G401 (cell line): ENCODE results near the gene DLEC1. TPM values are rescaled to one million over a fixed set of nuclear protein-coding genes. Genes with fewer than 3 reads are reported as not detected.

Source experiments
- DNase-seq: peaks from one replicate; pipeline ENCODE4 v3.0.0-alpha.2; 2015; ENCODE audit warnings: low spot score
- in situ Hi-C: cut with HindIII; loops from 2 replicates; pipeline ENCODE4 v1.10.0; 2016; ENCODE audit warnings: low sequenced_read_pairs, mixed read lengths
- total RNA-seq: library from RNA; depleted of rRNA; stranded (reverse); fragments of >200 nt; shearing (Covaris generic); gene quantifications from 2 replicates; pipeline ENCODE4 v1.2.3, GENCODE V29; 2014

The DLEC1 gene
- total RNA-seq, 1 experiment from 2014 or later, result not detected

DNA sequence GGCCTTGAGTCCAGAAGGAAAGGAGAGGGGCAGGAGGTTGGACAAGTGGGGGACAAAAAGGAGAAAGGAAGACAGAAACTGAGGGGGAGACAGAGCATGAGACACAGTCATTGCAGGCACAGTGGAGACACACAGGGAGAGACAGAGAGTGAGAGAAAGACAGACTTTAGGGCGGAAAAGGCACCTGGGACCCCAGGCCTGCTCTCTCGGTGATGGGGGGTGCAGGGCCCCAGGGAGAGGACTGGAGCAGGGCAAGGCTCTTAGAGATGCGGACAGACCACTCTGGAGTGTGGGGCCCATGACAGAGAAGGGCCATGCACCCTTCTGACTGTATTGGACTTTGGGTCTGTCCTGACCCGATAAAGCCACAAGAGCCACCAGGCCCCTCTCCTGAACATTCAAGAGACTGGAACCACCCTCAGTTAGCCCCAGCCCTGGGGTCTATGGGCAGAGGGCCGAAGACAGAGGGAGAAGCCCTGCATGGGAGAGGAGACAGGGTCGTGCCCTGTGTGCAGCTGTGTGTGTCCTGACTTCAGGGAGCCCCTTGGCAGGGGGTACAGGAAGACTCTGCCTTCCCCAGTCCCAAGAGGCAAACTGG is 22.1 kb upstream of the DLEC1 start:
- DNase-seq, result no peak
- in situ Hi-C loops, result no loop called here

DNA sequence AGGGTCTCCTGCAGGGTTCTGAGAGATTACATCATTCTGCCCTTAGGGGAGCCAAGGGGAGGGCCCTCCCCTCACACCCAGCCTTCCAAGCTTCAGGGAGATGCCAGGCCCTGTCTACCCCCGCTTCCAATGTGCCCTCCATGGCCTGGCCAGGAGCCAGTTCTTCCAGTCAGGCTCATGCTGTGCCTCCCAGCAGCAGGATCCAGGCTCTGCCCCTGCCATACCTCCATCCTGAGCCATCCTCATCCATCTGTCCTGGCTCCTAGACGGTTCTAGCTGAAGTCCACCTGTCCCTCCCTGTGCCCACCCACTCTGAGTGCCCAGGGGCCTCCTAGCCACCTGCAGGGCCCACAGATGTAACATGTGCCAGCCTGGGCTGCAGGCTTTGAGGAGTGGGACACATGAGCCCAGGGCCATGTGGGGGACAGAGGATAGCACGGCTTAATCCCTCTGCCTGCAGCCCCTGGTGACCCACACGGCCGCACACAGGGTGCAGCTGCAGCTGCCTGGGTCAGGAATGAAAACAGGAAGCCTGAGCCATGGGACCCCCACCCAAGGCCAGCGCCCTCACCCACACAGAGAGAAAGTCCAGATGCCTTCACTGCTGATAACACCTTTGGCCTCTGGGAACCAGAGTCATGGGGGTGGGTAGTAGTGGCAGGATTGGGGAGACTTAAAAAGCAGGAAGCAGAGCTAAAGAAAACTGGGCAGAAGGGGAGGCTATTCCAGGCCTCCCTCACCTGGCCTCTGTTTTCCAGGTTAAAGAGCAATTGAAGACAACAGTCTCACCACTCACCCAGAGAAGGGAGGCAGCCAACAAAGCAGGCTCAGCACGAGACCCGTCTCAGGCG is 21.3 kb upstream of the DLEC1 start:
- in situ Hi-C loops, result no loop called here
- no peak for DNase-seq

DNA sequence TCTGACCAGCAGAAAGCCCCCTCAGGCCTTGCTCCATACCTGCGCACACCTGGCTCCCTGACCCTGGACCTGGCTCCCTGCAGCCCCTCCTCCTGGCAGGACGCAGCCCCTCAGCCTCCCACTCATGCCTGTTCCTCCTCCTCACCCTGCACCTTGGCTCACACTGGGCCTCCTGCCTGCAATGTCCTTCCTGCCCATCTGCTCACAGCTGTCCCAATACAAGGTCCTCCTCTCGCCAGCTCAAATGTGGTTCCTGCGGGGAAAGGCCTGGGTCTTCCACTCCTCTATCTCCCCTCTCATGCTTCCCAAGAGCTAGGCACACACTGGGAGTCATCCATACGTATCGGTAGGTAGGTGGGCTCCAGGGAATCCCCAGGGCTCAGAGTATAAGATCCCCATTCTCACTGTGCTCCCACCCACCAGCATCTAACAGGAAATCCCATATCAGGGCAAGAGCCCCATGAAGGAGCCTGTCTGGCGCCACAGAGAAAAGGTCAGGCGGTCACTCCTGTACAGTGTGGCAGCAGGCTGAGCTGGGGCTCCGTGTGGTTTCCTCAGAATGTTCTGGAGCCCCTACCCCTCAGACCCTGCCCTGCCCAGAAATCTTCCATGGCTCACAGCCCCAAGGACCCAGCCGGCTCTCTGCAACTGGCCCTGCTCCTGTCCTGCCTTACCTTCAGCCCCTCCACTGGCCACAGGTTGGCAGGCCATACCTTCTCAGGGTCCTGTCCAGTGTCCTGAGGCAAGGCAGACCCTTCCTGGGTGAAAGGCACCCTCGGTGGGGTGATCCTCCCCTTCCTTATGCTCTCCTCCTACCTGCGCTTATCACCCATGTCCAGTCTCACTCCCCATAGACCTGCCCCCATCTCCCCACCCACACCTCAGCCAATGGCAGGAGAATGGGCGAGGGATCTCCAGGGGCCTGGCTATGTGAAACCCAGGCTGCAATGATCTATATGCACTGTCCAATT is 20.4 kb upstream of the DLEC1 start:
- in situ Hi-C loops, result no loop called here
- no peak for DNase-seq

DNA sequence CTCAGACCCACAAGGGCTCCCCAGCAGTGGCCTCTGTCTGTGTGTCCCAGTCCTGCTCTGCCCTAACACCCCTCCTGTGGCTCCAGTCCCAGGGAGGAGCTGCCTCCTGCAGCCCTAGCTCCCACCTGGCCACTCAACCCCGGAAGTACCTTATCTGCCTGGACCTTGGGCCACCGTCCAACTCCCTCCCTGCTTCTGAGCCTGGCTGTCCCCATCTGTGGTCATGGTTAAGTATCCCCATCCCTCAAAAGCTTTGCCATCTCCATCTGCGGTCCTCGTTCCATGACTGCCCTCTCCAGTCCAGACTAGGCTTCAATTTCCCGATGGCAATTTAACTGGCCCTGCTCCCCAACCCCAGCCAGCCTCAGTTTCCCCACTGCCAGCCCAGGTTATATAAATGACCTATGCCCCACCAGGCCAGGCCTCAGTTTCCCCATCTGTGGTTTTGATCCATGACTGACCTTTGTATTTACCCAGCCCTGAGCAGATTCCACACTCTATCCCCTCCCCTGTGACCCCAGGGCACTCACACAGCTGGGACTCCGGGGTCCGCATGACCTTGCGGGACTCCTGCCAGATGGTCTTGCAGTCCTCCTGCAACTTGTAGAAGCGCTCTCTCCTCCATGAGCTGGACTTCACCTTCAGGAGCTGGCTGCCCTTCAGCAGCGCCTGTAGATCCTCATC is 19.2 kb upstream of the DLEC1 start:
- in situ Hi-C loops, result no loop called here

DNA sequence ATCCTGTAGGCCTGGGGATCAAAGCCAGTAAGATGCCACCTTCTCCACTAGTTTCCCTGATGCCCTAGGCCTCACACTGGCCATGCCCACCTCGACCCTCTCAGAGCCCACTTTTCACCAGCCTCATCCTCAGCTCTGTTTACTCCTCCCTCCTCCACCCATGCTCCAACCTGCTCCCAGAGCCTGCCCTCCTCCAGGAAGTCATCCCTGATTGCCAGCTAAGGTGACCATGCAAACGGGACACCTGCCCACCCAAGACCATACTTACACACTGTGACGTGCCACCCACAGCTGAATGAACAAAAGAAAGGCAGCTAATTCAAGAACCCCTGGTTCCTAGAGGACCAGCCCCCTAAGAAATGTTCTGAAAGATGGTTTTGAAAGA is 18.7 kb upstream of the DLEC1 start:
- DNase-seq, result no peak
- in situ Hi-C loops, result no loop called here

More for the DNA sequence above, 19.2 kb upstream of the DLEC1 start:
- DNase-seq, result no peak

DNA sequence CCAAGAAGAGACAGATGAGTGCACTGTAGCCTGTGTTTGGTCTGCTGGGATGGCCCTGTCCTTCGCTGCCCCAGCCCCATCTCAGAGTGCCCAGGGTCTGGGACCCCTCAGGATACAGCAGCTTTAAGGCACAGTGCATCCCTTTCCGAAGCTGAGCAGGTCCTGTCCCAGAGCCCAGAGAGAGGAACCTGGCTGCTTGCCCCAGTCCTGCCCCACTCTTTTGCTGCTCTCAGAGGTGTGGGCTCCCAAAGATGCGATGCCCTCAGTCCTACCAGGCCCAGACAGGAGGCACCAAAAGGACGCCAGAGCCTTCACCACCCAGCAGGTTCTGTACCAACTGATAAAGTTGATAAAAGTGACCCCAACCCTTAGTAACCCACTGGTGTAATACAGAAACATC is 17.8 kb upstream of the DLEC1 start:
- in situ Hi-C loops, result no loop called here
- no peak for DNase-seq

DNA sequence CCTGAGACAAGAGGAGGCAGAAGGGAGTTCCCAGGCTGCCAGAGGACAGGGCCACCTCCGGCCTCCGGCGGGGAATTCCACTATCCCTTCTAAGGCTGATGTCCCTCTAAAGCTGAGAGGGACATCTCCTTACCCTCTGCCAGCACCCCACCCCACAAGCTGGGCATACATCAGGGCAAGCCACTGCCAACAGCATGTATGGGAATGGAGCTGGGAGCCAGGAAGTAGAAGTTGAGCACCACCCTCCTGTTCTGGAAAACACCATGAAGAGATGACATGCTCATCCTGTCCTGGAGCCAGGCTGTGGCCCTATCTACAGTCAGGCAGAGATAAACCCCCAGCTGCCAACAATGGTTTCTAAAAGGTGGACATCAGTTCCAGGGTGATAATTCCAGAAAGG is 16.7 kb upstream of the DLEC1 start:
- no peak for DNase-seq
- in situ Hi-C loops, result no loop called here

DNA sequence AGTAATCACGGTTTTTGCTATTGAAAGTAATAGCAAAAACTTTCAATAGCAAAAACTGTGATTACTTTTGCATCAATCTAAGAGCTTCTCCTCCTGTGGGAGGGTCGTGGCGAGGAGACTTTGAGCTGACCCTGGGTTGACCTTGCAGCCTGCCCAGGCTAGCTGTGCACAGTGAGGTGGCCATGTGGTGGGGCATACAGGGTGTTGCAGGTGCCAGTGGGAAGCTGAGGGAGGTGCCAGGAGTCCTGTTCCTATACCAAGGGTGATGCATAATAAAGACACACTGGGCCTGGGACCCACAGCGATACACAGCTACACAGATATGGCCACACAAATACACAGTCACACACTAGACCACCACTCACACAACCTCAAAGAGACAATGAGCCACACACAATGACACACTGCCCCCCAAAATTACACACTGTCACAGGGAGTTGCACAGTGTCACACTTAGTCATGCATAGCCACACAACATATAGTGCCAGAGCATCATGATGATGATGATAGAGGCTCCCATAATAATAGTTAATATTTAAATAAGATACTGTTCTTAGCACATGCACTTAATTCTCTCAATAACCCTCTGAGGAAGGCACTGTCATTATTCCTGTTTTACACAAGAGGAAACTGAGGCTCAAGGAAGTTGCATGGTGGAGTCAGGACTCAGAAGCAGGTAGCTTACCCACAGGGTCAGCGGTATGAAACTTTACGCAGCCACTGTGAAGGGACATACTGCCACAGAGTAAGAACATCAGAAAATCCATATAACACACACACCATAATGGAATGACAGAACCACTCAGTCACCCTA is 15.9 kb upstream of the DLEC1 start:
- DNase-seq, result no peak
- in situ Hi-C loops, result no loop called here

DNA sequence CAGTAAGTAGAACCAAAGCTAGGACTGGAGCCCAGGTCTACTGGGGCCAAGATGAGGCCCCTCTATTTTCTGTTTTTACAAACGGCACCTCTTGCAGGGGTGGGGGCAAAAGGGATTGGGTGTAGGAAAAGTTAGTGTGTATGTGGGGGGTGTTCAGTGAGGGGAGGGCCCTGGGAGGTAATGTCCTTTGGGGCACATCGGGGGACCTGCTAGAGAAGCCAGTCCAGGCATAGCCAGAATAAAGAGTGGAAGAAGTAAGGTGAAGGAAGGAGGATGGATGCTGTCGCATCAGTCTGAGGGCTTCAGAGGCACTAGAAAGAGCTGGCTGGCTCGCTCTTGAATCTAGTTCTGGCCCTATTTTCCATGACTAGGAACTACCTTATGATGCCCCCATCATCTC is 12.2 kb upstream of the DLEC1 start:
- in situ Hi-C loops, result no loop called here
- DNase-seq, result no peak

DNA sequence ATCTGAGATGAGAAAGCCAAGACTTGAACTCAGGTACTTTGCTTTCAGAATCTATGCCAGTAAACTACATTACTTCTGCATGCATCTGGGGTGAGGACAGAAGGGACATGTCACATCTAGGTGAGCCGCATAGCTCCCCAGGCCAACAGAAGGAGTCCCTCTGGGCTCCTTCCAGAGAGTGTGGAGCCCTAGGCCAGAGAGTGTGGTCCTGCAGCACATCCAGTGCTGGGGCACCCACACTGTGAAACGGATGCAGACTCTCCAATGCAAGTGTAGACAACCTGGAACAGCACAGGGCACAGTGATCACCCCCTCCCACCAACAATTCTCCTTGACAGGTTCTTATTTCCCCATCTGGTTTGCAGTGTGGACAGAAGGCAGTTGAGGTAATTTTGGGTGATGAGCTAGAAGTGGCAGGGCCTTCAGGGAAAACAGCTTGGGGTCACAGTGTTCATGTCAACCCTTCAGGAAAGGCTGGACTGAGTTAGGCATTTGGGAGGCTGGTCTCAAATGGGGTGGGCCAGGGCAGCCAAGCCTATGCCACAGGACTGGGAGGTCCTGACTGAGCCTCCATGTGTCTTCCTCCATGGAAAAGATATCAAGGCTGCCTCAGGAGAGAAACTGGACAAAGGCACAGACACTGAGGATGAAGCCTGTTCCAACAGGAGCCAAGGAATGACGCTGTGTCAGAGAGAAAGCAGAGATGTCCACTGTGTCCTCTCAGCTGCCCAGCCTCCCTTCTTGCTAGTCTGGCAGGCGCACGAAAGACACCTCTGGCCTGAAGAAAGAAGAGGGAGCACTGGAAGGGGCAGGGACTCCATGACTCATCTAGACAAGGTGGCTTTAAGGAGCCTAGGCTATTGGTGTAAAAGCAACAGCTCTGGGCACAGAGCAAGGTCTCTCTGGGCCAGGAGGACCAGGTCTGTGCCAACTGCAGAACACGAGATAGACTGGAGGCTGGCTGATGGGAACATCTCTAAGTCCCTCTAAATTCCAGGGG is 11.2 kb upstream of the DLEC1 start:
- in situ Hi-C loops, result no loop called here

DNA sequence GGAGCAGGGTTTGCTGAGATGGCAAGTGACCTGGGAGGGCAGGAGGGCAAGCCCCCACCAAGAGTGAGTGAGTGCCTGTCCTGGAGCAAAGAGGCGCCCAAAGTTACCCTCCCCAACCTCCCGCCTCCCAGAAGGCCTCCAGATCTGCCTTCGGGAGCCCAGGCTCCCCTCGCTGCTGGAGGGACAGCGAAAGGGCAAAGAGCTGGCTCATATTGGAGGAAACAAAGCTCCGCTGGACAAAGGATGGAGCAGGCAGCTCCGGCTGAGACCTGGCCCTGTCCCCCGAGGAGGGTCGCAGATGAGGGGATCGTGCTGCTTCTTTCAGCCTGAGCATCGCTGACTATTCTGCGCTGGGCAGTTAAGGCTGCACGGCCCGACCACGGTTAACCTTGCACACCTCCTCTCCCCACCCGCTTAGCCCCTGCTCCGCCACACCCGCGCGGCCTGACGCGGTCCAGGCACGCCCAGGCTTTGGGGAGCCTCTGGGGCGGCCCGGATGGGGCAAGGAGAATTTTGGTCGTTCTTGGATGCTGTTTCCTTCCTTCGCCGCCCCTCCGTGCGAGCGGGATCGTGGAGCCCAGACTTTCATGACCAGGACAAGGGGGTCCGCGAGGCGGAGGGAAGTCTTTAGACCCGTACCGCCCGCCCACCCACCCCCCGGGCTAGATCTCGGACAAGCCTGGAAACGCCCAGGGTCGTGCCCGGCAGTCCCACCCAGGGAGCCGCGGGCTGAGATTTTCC is 10.2 kb upstream of the DLEC1 start:
- in situ Hi-C loops, result no loop called here
- DNase-seq, result no peak

More for the DNA sequence above, 11.2 kb upstream of the DLEC1 start:
- no peak for DNase-seq

DNA sequence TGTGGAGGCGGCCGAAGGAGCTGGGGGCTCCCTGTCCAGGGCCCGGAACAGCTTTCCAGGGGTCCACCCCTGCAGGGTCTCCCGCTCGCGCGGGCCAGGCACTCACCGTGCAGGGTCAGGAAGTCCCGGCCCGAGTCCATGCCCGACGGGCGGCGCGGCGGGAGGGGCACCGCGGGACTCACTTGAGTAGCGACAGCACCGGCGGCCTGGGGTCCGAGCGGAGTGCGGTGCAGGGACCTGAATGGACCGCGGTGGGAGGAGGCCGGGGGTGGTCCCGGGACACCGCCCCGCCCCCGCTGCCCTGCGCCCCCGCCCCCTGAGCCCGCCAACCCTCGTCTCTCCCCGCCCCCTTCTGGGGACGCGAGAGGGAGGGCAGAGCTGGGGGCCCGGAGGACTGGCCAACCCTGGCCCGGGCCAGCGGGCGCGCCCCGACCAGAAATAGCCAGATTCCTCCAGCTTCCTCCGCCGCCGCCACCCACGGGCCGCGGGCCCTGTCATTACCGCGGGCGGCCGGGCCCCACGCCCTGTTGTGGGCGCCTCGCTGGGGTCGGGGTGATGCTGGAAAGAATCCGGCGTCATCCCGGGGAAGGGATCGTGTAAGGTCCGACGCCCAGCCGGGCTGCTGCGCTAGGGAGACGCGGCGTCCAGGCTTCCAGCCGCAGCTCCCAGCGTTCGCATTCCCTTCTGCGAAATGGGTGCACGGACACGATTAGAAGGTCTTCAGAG is 9.4 kb upstream of the DLEC1 start, which contains the start of gene PLCD1:
TSS of gene PLCD1 (minus strand) at position 243 of the 726 bp plus-strand sequence. CDS start at position 140, 103 bp downstream.
- DNase-seq, result peak; percentile 23
- in situ Hi-C loops, result no loop called here

DNA sequence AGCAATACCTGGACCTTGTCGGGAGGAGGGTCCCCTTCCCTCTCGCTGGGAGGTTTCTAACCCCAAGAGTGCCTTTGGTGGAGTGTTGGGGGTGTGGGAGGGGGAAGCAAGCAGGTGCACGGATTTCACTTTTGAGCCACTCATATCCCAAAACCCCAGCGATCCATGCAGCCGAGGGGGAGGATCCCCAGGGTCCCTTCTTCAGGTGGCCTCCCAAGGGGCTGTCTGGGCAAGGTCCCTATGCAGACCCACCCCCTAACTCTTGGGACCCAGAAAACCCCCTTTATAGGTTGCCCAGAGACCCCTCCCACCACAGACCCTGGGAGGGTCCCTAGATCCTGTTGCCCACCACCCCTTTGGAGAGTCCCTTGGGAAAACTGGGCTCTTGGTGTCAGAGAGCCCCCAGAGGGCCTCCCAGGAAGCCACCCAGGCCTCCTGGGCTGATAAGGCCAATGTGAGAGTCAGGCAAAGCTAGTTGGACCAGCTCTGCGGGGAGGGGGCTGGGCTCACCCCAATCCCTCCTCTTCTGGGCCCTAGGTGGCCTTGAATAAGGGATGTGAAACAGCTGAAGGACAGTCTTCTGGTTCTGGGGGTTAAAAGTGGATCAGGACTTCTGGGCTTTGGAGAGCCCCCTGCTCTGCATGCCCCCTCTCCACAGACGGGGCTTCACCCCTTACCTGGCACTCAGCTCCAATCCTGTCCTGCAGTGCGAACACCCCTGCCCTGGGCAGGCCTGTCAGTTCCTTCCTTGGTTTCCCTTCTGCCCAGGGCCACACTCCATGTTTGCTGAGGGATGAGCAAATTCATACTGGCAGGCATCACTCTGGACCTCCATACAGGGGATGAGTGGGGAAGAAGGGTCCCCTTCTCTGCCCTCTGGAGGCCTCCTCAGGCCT is 8.6 kb upstream of the DLEC1 start:
- in situ Hi-C loops, result no loop called here
- no peak for DNase-seq

DNA sequence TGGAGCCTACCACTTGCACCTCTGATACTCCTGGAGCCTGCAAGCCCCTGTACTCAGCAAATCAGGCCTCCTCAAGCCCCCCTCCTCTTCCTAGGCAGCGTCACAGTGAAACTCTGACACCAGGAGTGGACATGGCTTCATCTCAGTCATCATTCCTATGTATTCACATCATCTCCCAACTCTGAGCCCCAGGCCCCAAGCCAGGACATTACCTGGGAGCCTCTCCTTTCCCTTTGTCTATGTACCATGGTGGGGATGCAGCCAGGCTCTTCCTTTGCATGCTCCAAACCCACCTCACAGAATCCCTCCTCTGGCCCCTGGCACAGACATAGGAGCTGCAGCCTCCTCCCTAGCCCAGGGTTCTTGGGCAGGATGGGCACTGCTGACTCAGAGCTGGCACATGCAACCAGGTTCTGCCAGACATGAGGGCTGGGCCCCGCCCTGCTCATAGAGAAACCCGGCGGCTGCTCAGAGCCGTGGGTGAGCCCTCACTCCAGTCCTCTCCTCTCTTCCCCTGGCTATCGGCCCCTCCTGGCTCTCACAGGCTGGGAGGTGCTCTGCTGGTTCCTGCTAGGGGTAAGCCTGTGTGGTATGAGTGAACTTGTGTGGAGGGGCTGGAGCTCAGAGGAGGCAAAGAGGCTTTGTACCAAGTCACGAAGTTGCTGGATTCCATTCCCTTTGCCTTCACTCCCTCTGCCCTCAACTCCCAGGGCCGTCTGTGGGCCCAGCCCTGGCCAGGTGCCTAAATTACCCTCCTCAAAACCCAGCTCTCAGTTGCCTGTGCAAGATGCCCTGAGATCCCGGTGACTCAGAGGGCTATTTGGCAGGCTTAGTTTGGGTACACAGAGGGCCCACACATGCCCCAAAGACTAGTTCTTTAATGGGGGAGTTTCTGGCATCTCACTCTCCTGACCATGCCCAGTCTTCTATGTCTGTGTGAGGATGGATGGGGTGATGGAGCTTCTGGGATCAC is 7.7 kb upstream of the DLEC1 start:
- DNase-seq, result peak; percentile 56

More for the DNA sequence above, 7.7 kb upstream of the DLEC1 start:
- in situ Hi-C loops, result no loop called here
